T-helper 1 cell treated with Interleukin-12 subunit alpha and Interleukin-12 subunit beta and Interleukin-4 antibody, amounts not matched to agents 30 ng/mL and 1 ng/mL, for 36 hours (primary cell): ENCODE measurements around the gene MRPS10. TPM values are rescaled to one million over a fixed set of nuclear protein-coding genes. Genes with fewer than 3 reads are reported as not detected.

ENCODE experiments used
- intact Hi-C: fragments of 100-400 bp; cut with micrococcal nuclease; formaldehyde crosslinking; loops from one replicate; pipeline ENCODE4 v1.15.1; 2024
- total RNA-seq: library from RNA; stranded (reverse); gene quantifications from 2 replicates; pipeline ENCODE4 v1.2.3, GENCODE V29; 2022

MRPS10 gene
- total RNA-seq, 1 donor from 2014 or later, result 34.2 TPM

- intact Hi-C loops, result no loop called here
Measured at GRCh38 chr6:42239736-42240375, 22.2 kb upstream of the MRPS10 start.

GRCh38 chr6:42239333-42239732, 21.7 kb upstream of the MRPS10 start:
- intact Hi-C loops, result no loop called here

GRCh38 chr6:42237857-42238256, 20.2 kb upstream of the MRPS10 start:
- intact Hi-C loops, result no loop called here

GRCh38 chr6:42236682-42237473, 19.2 kb upstream of the MRPS10 start:
- intact Hi-C loops, result no loop called here

- intact Hi-C loops, result no loop called here
Measured at GRCh38 chr6:42236030-42236429, 18.4 kb upstream of the MRPS10 start.

GRCh38 chr6:42232035-42232434, 14.4 kb upstream of the MRPS10 start:
- intact Hi-C loops, result no loop called here

GRCh38 chr6:42230345-42231321, 13.0 kb upstream of the MRPS10 start:
- intact Hi-C loops, result no loop called here

GRCh38 chr6:42229506-42230119, 12.0 kb upstream of the MRPS10 start:
- intact Hi-C loops, result no loop called here

- intact Hi-C loops, result no loop called here
Measured at GRCh38 chr6:42228305-42228704, 10.6 kb upstream of the MRPS10 start.

GRCh38 chr6:42227173-42227850, 9.7 kb upstream of the MRPS10 start:
- intact Hi-C loops, result no loop called here

- intact Hi-C loops, result no loop called here
Measured at GRCh38 chr6:42226645-42227143, 9.0 kb upstream of the MRPS10 start.

- intact Hi-C loops, result no loop called here
Measured at GRCh38 chr6:42226161-42226611, 8.5 kb upstream of the MRPS10 start.

- intact Hi-C loops, result no loop called here
Measured at GRCh38 chr6:42225419-42225818, 7.8 kb upstream of the MRPS10 start.

GRCh38 chr6:42225029-42225339, 7.3 kb upstream of the MRPS10 start:
- intact Hi-C loops, result no loop called here

GRCh38 chr6:42224222-42225028, 6.8 kb upstream of the MRPS10 start:
- intact Hi-C loops, result no loop called here

- intact Hi-C loops, result no loop called here
Measured at GRCh38 chr6:42222448-42222847, 4.8 kb upstream of the MRPS10 start.

GRCh38 chr6:42221546-42221945, 3.9 kb upstream of the MRPS10 start:
- intact Hi-C loops, result no loop called here

- intact Hi-C loops, result no loop called here
Measured at GRCh38 chr6:42220807-42221206, 3.1 kb upstream of the MRPS10 start.

GRCh38 chr6:42217157-42217518, 523 bp downstream of the MRPS10 start:
- intact Hi-C loops, result loop anchor here (1.0 to 10.0 kb wide), 16 partner anchors 150 to 1145 kb away; partner anchors contain the start of genes BYSL, CNPY3, KLHDC3 and MEA1

GRCh38 chr6:42216495-42216894, 1.2 kb downstream of the MRPS10 start:
- intact Hi-C loops, result loop anchor here (2.0 to 10.0 kb wide), 7 partner anchors 151 to 1144 kb away; partner anchors contain the start of genes KLHDC3, MEA1, NFYA and OARD1
